ENCODE data around the gene GLRX5. TPM values are rescaled to one million over a fixed set of nuclear protein-coding genes. Genes with fewer than 3 reads are reported as not detected.
A peak's percentile ranks its signal among the peaks of the same experiment; 100 is the strongest.

GLRX5 gene
- total RNA-seq, 4 donors from 2014 or later: 19.8 to 42.1 (median 33.7) TPM

DNA sequence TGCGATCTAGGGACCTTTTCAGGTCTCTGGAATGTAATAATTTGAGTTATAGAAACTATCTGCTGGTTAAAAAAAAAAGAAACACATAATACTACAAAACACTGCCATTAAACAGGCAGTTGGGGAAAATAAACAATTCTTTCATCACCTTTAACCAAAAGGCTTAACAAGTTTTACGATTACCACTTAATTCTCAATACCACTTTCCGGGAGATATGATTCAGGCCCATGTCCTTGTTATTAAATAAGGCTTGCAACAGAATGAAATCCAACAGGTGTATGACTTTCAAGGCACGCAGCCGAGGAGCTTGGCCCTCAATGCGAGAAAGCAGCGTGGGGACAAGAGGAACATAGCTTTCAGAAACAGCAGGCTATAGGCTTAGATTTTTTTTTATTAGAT lies 5.6 kb upstream of the GLRX5 start:
- Histone ChIP-seq H3K27me3 (no peaks in the 10 kb centered on the region), H3K4me1 (peaks cover 71% of the 10 kb centered on the region), H3K4me3 (no peak overlapping the region), H3K9me3 (no peaks in the 10 kb centered on the region), H3K36me3 (no peaks in the 10 kb centered on the region), H3K27ac (no peak overlapping the region)
- DNase-seq (ENCODE audit: low spot score in 2 of 2): peak in 1 of 2 donors; percentile 26
- no peak for TF ChIP-seq POLR2A (IDR thresholded peaks at IDR 0.05)
- TF ChIP-seq EP300 (IDR thresholded peaks at IDR 0.05): no peak
- WGBS: 86% methylated on average over 7 of the region's 7 CpGs

- WGBS: 65% methylated on average over 13 of the region's 13 CpGs
- Histone ChIP-seq H3K27ac (no peak overlapping the region), H3K4me1 (peaks cover 63% of the 10 kb centered on the region)
Measured at GRCh38 chr14:95530473-95531276, 4.2 kb upstream of the GLRX5 start.

DNA sequence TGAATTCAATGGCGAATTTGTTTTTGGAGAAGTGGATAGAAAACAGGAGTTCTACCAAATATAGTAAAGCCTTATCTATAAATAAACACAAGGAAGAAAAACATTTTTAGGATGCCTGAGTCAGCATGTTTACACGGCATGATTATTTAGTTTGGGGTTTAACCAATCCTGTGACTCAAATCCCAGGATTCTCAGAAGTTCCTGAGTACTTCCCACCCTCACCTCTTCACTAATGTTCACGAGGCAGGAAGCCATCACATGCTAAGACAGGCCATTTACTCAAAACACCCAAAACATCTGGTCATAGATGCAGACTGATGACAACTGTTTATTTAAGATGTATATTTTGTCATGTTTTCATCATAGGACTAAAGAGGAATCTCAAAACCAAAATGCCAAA lies 3.4 kb upstream of the GLRX5 start:
- Histone ChIP-seq H3K9me3 (no peaks in the 10 kb centered on the region), H3K4me1 (peaks cover 63% of the 10 kb centered on the region), H3K27ac (no peak overlapping the region), H3K4me3 (no peak overlapping the region), H3K36me3 (no peaks in the 10 kb centered on the region), H3K27me3 (no peaks in the 10 kb centered on the region)
- DNase-seq (ENCODE audit: low spot score in 2 of 2): no peak
- no peak for TF ChIP-seq EP300 (IDR thresholded peaks at IDR 0.05)
- TF ChIP-seq POLR2AphosphoS5 (IDR thresholded peaks at IDR 0.05): no peak
- TF ChIP-seq POLR2A (IDR thresholded peaks at IDR 0.05): no peak
- TF ChIP-seq, protein P1, sequence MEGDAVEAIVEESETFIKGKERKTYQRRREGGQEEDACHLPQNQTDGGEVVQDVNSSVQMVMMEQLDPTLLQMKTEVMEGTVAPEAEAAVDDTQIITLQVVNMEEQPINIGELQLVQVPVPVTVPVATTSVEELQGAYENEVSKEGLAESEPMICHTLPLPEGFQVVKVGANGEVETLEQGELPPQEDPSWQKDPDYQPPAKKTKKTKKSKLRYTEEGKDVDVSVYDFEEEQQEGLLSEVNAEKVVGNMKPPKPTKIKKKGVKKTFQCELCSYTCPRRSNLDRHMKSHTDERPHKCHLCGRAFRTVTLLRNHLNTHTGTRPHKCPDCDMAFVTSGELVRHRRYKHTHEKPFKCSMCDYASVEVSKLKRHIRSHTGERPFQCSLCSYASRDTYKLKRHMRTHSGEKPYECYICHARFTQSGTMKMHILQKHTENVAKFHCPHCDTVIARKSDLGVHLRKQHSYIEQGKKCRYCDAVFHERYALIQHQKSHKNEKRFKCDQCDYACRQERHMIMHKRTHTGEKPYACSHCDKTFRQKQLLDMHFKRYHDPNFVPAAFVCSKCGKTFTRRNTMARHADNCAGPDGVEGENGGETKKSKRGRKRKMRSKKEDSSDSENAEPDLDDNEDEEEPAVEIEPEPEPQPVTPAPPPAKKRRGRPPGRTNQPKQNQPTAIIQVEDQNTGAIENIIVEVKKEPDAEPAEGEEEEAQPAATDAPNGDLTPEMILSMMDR (IDR thresholded peaks at IDR 0.05): no peak
- WGBS: 36% methylated on average over 3 of the region's 3 CpGs

More at GRCh38 chr14:95530473-95531276, 4.2 kb upstream of the GLRX5 start:
- TF ChIP-seq, protein P1 (IDR thresholded peaks at IDR 0.05): no peak
- TF ChIP-seq POLR2AphosphoS5 (IDR thresholded peaks at IDR 0.05): no peak
- no peak for TF ChIP-seq EP300 (IDR thresholded peaks at IDR 0.05)
- Histone ChIP-seq H3K9me3 (no peaks in the 10 kb centered on the region), H3K4me3 (no peak overlapping the region), H3K36me3 (no peaks in the 10 kb centered on the region), H3K27me3 (no peaks in the 10 kb centered on the region)
- DNase-seq (ENCODE audit: low spot score in 2 of 2): peak in 1 of 2 donors; percentile 65

GRCh38 chr14:95531969-95532368 lies 2.9 kb upstream of the GLRX5 start:
- Histone ChIP-seq H3K4me3 (no peak overlapping the region), H3K36me3 (no peaks in the 10 kb centered on the region), H3K4me1 (peaks cover 63% of the 10 kb centered on the region), H3K9me3 (no peaks in the 10 kb centered on the region), H3K27me3 (no peaks in the 10 kb centered on the region), H3K27ac (no peak overlapping the region)
- no peak for TF ChIP-seq POLR2A (IDR thresholded peaks at IDR 0.05)
- no peak for TF ChIP-seq EP300 (IDR thresholded peaks at IDR 0.05)
- TF ChIP-seq, protein P1 (IDR thresholded peaks at IDR 0.05): no peak
- no peak for TF ChIP-seq POLR2AphosphoS5 (IDR thresholded peaks at IDR 0.05)
- WGBS: 48% methylated on average over 3 of the region's 3 CpGs
- no peak for DNase-seq (ENCODE audit: low spot score in 2 of 2)

DNA sequence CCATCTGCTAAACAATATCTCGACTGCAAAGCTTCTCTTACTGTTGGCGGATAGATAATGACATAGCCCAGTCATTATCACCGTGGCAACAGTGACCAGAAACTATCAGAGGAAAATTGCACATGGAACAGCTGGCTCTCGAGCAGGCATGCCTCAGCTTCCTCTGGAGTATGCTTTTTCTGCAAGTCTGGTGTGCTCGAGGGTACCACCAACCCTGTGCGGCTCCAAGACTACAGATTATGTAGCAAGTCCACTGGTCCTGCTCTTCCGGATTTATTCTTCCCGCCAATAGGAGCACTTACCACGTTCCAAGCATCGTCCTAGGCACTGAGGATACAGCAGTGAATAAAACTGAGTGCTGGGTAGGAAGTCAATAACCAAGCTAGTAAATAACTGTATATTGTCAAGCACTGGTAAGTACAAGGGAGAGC lies 1.4 kb upstream of the GLRX5 start:
- DNase-seq (ENCODE audit: low spot score in 2 of 2): peak in 1 of 2 donors; percentile 32
- no peaks in the 10 kb centered on the region for H3K36me3 ChIP-seq
- no peaks in the 10 kb centered on the region for H3K27me3 ChIP-seq
- no peaks in the 10 kb centered on the region for H3K9me3 ChIP-seq
- H3K4me1 ChIP-seq: peaks cover 63% of the 10 kb centered on the region
- peak overlapping the region; percentile 93 for H3K27ac ChIP-seq
- H3K4me3 ChIP-seq: peak overlapping the region; percentile 84
- TF ChIP-seq EP300 (IDR thresholded peaks at IDR 0.05): no peak
- no peak for TF ChIP-seq POLR2A (IDR thresholded peaks at IDR 0.05)
- no peak for TF ChIP-seq POLR2AphosphoS5 (IDR thresholded peaks at IDR 0.05)
- TF ChIP-seq, protein P1 (IDR thresholded peaks at IDR 0.05): no peak
- WGBS: 6% methylated on average over 10 of the region's 10 CpGs
